Mammary microvascular endothelial cell (primary cell): ENCODE data around the gene ZBTB7A. TPM values are rescaled to one million over a fixed set of nuclear protein-coding genes. Genes with fewer than 3 reads are reported as not detected.

Experiments used
- total RNA-seq: library from RNA; depleted of rRNA; stranded (reverse); fragments of >200 nt; gene quantifications from 2 replicates; pipeline ENCODE4 v1.2.3, GENCODE V29; 2015

ZBTB7A gene
- total RNA-seq: 28.0 and 33.6 TPM in 2 replicates

GRCh38 chr19:4066682-4067395 is at the start of gene ZBTB7A:
ZBTB7A (minus strand) TSS chr19:4066899; CDS start chr19:4055232, 11,667 bp downstream.

DNA sequence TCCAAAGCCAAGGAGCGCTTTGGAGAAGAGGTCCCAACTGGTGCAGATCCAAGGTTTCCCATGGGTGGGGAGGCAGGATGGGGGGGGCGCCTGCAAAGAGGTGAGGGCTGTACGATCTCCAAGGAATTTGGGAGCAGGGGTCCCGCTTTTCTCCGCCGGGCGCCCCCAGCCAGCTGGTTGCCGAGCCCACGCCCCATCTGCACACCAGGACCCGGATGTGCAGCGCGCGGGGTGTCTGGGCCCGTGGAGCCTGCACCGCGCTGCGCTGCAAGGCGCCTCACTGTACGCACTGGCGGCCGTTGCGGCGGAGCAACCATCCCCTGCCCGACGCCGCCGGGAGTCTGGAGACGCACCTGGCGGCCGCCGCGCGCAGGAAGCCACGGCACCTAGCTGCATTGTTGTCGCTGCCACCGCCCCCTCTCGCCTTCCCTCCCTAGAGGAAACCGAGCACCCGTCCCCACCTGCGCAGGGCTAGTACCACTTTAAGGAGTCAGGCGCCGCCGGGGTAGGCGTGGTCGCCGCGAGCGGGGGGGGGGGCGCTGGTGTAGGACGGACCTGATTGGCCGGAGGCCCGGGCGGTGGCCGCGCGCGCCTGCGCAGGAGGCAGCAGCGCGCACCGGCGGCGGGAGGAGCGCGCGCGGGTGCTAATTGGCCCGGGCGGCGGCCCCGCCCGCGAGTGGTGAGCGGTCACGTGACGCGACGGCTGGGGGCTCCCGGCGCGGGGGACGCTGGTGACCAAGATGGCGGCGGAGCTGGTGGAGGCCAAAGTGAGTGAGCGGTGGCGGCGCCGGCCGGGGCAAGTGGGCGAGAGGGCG is 59.5 kb downstream of the ZBTB7A start, which contains the start of gene PIAS4:
TSS of gene PIAS4 (plus strand) at position 716 of the 815 bp plus-strand sequence. CDS start at position 741, 25 bp downstream.

Other genes with a start within 250 kb of the ZBTB7A start
- gene ZFR2, start 197.9 kb downstream of the ZBTB7A start, total RNA-seq: not detected in 2 replicates
- gene ATCAY, start 186.2 kb downstream of the ZBTB7A start, total RNA-seq: not detected in 2 replicates
- gene NMRK2, start 133.8 kb downstream of the ZBTB7A start, total RNA-seq: not detected in 2 replicates
- 97.1 and 115 TPM in 2 replicates for gene DAPK3, start 95.8 kb downstream of the ZBTB7A start, total RNA-seq
- 1,607 and 1,802 TPM in 2 replicates for gene EEF2, start 81.4 kb downstream of the ZBTB7A start, total RNA-seq
- gene PIAS4, start 59.2 kb downstream of the ZBTB7A start, total RNA-seq: 31.6 and 31.8 TPM in 2 replicates
- 135 and 157 TPM in 2 replicates for gene MAP2K2, start 57.2 kb upstream of the ZBTB7A start, total RNA-seq
- not detected in 2 replicates for gene CREB3L3, start 86.7 kb upstream of the ZBTB7A start, total RNA-seq
- 25.3 and 47.4 TPM in 2 replicates for gene SIRT6, start 115.7 kb upstream of the ZBTB7A start, total RNA-seq
- 0.05 TPM in 1 of 2 replicates, not detected in the other for gene ANKRD24, start 115.8 kb upstream of the ZBTB7A start, total RNA-seq
- 0.73 and 1.9 TPM in 2 replicates for gene EBI3, start 162.6 kb upstream of the ZBTB7A start, total RNA-seq
- 31.0 and 31.4 TPM in 2 replicates for gene YJU2, start 180.2 kb upstream of the ZBTB7A start, total RNA-seq
- not detected in 2 replicates for gene SHD, start 212.4 kb upstream of the ZBTB7A start, total RNA-seq
- gene TMIGD2, start 235.5 kb upstream of the ZBTB7A start, total RNA-seq: not detected in 2 replicates
- gene FSD1, start 237.7 kb upstream of the ZBTB7A start, total RNA-seq: 7.9 and 9.6 TPM in 2 replicates